H9 (cell line): Measurements from ENCODE around the gene GOLGA6L26. TPM values are rescaled to one million over a fixed set of nuclear protein-coding genes. Genes with fewer than 3 reads are reported as not detected.
"Not testable (repeated sequence)": the region's sequence is repeated elsewhere in the genome, so short reads cannot be mapped to it uniquely, and the experiment has no call there.

ENCODE experiments used
- DNase-seq: peaks from one replicate; pipeline ENCODE4 v3.0.0-alpha.2; 2017
- H2AFZ ChIP-seq: one replicate; pipeline ENCODE4 v1.6.1; 2013; ENCODE audit warnings: mild to moderate bottlenecking, low read length, control low read depth, moderate library complexity
- H2AK5ac ChIP-seq: 2 replicates; pipeline ENCODE4 v1.6.1; 2013; ENCODE audit warnings: low read length, control low read depth, mixed read lengths; ENCODE audit not compliant: insufficient read length
- H2BK120ac ChIP-seq: one replicate; pipeline ENCODE4 v1.6.1; 2013; ENCODE audit warnings: low read depth, mild to moderate bottlenecking, low read length, control low read depth, inconsistent platforms; ENCODE audit not compliant: poor library complexity, severe bottlenecking
- H2BK12ac ChIP-seq: 2 replicates; pipeline ENCODE4 v1.6.1; 2013; ENCODE audit warnings: low read length, control low read depth, mixed read lengths, low read depth; ENCODE audit not compliant: insufficient read length
- H2BK15ac ChIP-seq: 2 replicates; pipeline ENCODE4 v1.6.1; 2013; ENCODE audit warnings: low read depth, low read length, control low read depth
- H2BK20ac ChIP-seq: one replicate; pipeline ENCODE4 v1.6.1; 2013; ENCODE audit warnings: low read depth, mild to moderate bottlenecking, low read length, control low read depth, inconsistent platforms; ENCODE audit not compliant: poor library complexity, severe bottlenecking
- H2BK5ac ChIP-seq: 2 replicates; pipeline ENCODE4 v1.6.1; 2013; ENCODE audit warnings: low read length, control low read depth, mixed read lengths; ENCODE audit not compliant: insufficient read length
- H3K14ac ChIP-seq: 2 replicates; pipeline ENCODE4 v1.6.1; 2013; ENCODE audit warnings: low read length, control low read depth; ENCODE audit not compliant: insufficient read depth
- H3K18ac ChIP-seq: 2 replicates; pipeline ENCODE4 v1.6.1; 2013; ENCODE audit warnings: low read depth, mild to moderate bottlenecking, mixed read lengths, low read length, control low read depth; ENCODE audit not compliant: insufficient read length
- H3K23ac ChIP-seq: 2 replicates; pipeline ENCODE4 v1.6.1; 2013; ENCODE audit warnings: low read length, control low read depth, mixed read lengths, low read depth; ENCODE audit not compliant: insufficient read length
- H3K23me2 ChIP-seq: 2 replicates; pipeline ENCODE4 v1.6.1; 2013; ENCODE audit warnings: low read depth, mild to moderate bottlenecking, mixed read lengths, low read length, control low read depth; ENCODE audit not compliant: insufficient read length, poor library complexity, severe bottlenecking
- H3K27ac ChIP-seq: 2 replicates; pipeline ENCODE4 v1.5.1; 2013; ENCODE audit warnings: low read length, control low read depth, mixed read lengths, low read depth; ENCODE audit not compliant: insufficient read length
- H3K27me3 ChIP-seq: 2 replicates; pipeline ENCODE4 v1.6.1; 2013; ENCODE audit warnings: low read length, control low read depth, inconsistent platforms; ENCODE audit not compliant: insufficient read depth
- H3K4ac ChIP-seq: 2 replicates; pipeline ENCODE4 v1.6.1; 2013; ENCODE audit warnings: low read depth, mild to moderate bottlenecking, control low read depth, inconsistent platforms, low read length, moderate library complexity
- H3K4me1 ChIP-seq: 2 replicates; pipeline ENCODE4 v1.6.1; 2013; ENCODE audit warnings: low read length, control low read depth, inconsistent platforms; ENCODE audit not compliant: insufficient read depth
- H3K4me2 ChIP-seq: 2 replicates; pipeline ENCODE4 v1.6.1; 2013; ENCODE audit warnings: low read length, control low read depth, mixed read lengths; ENCODE audit not compliant: insufficient read length, insufficient read depth
- H3K56ac ChIP-seq: 2 replicates; pipeline ENCODE4 v1.6.1; 2013; ENCODE audit warnings: low read depth, mild to moderate bottlenecking, mixed read lengths, low read length, control low read depth; ENCODE audit not compliant: insufficient read length
- H3K79me1 ChIP-seq: 2 replicates; pipeline ENCODE4 v1.6.1; 2013; ENCODE audit warnings: low read depth, mild to moderate bottlenecking, moderate library complexity, low read length, control low read depth, inconsistent platforms; ENCODE audit not compliant: insufficient read depth, poor library complexity, severe bottlenecking
- H3K79me2 ChIP-seq: 2 replicates; pipeline ENCODE4 v1.6.1; 2013; ENCODE audit warnings: low read length, control low read depth, inconsistent platforms; ENCODE audit not compliant: insufficient read depth
- H3K9ac ChIP-seq: 2 replicates; pipeline ENCODE4 v1.6.1; 2013; ENCODE audit warnings: low read length, control low read depth, mixed read lengths; ENCODE audit not compliant: insufficient read length; ENCODE audit errors: extremely low read depth
- H3K9me3 ChIP-seq: one replicate; pipeline ENCODE4 v1.6.1; 2013; ENCODE audit warnings: low read depth, low read length, inconsistent platforms; ENCODE audit not compliant: control insufficient read depth
- H3T11ph ChIP-seq: one replicate; pipeline ENCODE4 v1.6.1; 2013; ENCODE audit warnings: mild to moderate bottlenecking, low read length, control low read depth, inconsistent platforms
- H4K20me1 ChIP-seq: one replicate; pipeline ENCODE4 v1.6.1; 2013; ENCODE audit not compliant: control insufficient read depth, insufficient read length, insufficient read depth
- H4K5ac ChIP-seq: 2 replicates; pipeline ENCODE4 v1.6.1; 2013; ENCODE audit warnings: low read depth, mild to moderate bottlenecking, mixed read lengths, low read length, control low read depth; ENCODE audit not compliant: insufficient read length
- H4K8ac ChIP-seq: replicated peaks from 2 replicates; pipeline ENCODE4 v1.6.1; 2013; ENCODE audit warnings: low read length, control low read depth, mixed read lengths, low read depth; ENCODE audit not compliant: insufficient read length
- H4K91ac ChIP-seq: 2 replicates; pipeline ENCODE4 v1.6.1; 2013; ENCODE audit warnings: low read depth, mild to moderate bottlenecking, moderate library complexity, mixed read lengths, low read length, control low read depth; ENCODE audit not compliant: insufficient read length
- H3K27ac Mint-ChIP-seq, 3 experiments: 2 replicates in 2 of 3; 3 replicates in 1 of 3; pipeline ENCODE4 v1.8.0; 2020 to 2021; ENCODE audit warnings: mixed read lengths in 3 of 3, mild to moderate bottlenecking in 1 of 3, moderate library complexity in 1 of 3
- H3K27me3 Mint-ChIP-seq: 2 replicates; pipeline ENCODE4 v1.8.0; 2021; ENCODE audit warnings: low read depth, mild to moderate bottlenecking, moderate library complexity, mixed read lengths
- H3K36me3 Mint-ChIP-seq, 3 experiments: 2 replicates in 2 of 3; 3 replicates in 1 of 3; pipeline ENCODE4 v1.8.0; 2020 to 2021; ENCODE audit warnings: low read depth in 3 of 3, mixed read lengths in 3 of 3; ENCODE audit not compliant: insufficient read depth in 1 of 3
- H3K4me1 Mint-ChIP-seq, 2 experiments: 2 replicates each; pipeline ENCODE4 v1.8.0; 2020; ENCODE audit warnings: mixed read lengths in 2 of 2
- H3K4me3 Mint-ChIP-seq, 2 experiments: 2 replicates in 1 of 2; 3 replicates in 1 of 2; pipeline ENCODE4 v1.8.0; 2020 to 2021; ENCODE audit warnings: mild to moderate bottlenecking in 2 of 2, mixed read lengths in 2 of 2, moderate library complexity in 1 of 2
- H3K9me3 Mint-ChIP-seq, 2 experiments: 2 replicates in 1 of 2; 3 replicates in 1 of 2; pipeline ENCODE4 v1.8.0; 2020; ENCODE audit warnings: mild to moderate bottlenecking in 2 of 2, mixed read lengths in 2 of 2, moderate library complexity in 1 of 2
- WGBS: extraction: QIAGEN DNeasy Blood & Tissue Kit; methylation state at CpG from one replicate; pipeline ENCODE4 v1.1.7; 2013; ENCODE audit warnings: missing lambda C conversion rate, low lambda C conversion rate, mixed read lengths; ENCODE audit not compliant: insufficient read length; ENCODE audit errors: extremely low coverage; 5-methylcytosine and 5-hydroxymethylcytosine counted together
- total RNA-seq: library from RNA; stranded (reverse); gene quantifications from 2 replicates; pipeline ENCODE4 v1.2.1, GENCODE V29; 2021
- TF ChIP-seq, protein P1 (sequence below): fragments of 200-600 bp; sonication (generic); conservative IDR thresholded peaks from 3 replicates; pipeline ENCODE4 v1.8.0; 2021; ENCODE audit warnings: antibody characterized with exemption, mild to moderate bottlenecking

GOLGA6L26 gene
- total RNA-seq, 1 experiment from 2014 or later = not detected

DNA sequence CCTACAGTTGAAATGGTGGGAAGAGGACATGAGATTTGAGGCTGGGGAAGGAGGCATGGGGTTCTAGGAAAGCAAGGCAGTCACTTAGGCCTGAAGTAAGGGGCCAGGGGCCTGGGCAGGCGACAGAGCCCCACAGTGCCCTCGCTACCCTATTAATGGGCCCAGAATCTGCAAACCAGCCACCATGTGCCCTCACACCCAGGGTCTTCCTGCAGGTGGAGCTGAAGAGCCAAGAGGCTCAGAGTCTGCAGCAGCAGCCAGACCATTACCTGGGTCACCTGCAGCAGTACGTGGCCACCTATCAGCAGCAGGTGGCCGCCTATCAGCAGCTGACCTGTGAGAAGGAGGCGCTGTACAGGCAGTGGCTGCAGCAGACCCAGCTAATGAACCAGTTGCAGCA lies 28.6 kb upstream of the GOLGA6L26 start:
- H2BK12ac ChIP-seq, H3K79me1 ChIP-seq, H4K5ac ChIP-seq, H3K4me3 Mint-ChIP-seq, H3K27ac ChIP-seq, H3K9me3 ChIP-seq, H2BK120ac ChIP-seq, H3T11ph ChIP-seq, H3K4me1 ChIP-seq, H4K20me1 ChIP-seq, H3K9me3 Mint-ChIP-seq, H3K36me3 Mint-ChIP-seq, H3K4me1 Mint-ChIP-seq, H3K27me3 Mint-ChIP-seq, H3K4me2 ChIP-seq, H4K91ac ChIP-seq, H3K79me2 ChIP-seq, H2BK5ac ChIP-seq, H3K18ac ChIP-seq, H3K9ac ChIP-seq, H3K27ac Mint-ChIP-seq, H3K27me3 ChIP-seq, H3K23ac ChIP-seq, H3K23me2 ChIP-seq, H3K14ac ChIP-seq, DNase-seq, H2AK5ac ChIP-seq, H3K4ac ChIP-seq, H2AFZ ChIP-seq, H4K8ac ChIP-seq, H2BK15ac ChIP-seq, H3K56ac ChIP-seq, H2BK20ac ChIP-seq: not testable (repeated sequence)
- no CpG with 5 or more reads among the region's 5 CpGs for WGBS
- TF ChIP-seq, protein P1, sequence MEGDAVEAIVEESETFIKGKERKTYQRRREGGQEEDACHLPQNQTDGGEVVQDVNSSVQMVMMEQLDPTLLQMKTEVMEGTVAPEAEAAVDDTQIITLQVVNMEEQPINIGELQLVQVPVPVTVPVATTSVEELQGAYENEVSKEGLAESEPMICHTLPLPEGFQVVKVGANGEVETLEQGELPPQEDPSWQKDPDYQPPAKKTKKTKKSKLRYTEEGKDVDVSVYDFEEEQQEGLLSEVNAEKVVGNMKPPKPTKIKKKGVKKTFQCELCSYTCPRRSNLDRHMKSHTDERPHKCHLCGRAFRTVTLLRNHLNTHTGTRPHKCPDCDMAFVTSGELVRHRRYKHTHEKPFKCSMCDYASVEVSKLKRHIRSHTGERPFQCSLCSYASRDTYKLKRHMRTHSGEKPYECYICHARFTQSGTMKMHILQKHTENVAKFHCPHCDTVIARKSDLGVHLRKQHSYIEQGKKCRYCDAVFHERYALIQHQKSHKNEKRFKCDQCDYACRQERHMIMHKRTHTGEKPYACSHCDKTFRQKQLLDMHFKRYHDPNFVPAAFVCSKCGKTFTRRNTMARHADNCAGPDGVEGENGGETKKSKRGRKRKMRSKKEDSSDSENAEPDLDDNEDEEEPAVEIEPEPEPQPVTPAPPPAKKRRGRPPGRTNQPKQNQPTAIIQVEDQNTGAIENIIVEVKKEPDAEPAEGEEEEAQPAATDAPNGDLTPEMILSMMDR = peak; percentile 30; the same call in 2 of the 3 replicates

DNA sequence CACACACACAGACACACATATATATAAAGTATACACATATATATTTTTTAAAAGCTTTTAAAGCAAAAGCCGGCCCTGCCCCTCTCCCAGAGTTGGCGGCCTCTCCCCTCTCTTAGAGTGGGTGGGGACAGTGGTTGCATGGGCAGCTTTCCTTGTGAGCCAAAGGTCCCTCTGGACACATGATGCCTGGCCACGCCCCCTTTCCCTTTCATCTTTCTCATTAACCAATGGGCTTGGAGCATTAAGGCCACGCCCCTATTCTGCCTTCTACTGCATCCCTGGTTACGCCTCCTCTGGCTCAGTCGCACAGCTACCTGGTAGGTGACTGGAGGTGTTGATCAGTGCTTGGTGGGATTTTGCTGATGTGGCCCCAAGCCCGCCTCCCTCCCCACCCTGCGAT lies 20.5 kb upstream of the GOLGA6L26 start, which contains the start of gene GOLGA8S:
Gene GOLGA8S, plus strand, starts transcription at position 301 of the 400 bp plus-strand sequence. Its CDS starts 62 bp downstream, at position 363.
- not testable (repeated sequence) for H3K23ac ChIP-seq, H3K36me3 Mint-ChIP-seq, H2BK20ac ChIP-seq, H3K4me1 Mint-ChIP-seq, H3K27me3 Mint-ChIP-seq, H3K23me2 ChIP-seq, H3K4me1 ChIP-seq, H2BK5ac ChIP-seq, H3K79me2 ChIP-seq, H3K4me3 Mint-ChIP-seq, H3K9me3 Mint-ChIP-seq, H4K5ac ChIP-seq, H2BK15ac ChIP-seq, H4K8ac ChIP-seq, H2AK5ac ChIP-seq, DNase-seq, H4K20me1 ChIP-seq, H3K4ac ChIP-seq, H3K9me3 ChIP-seq, H3K18ac ChIP-seq, H3K79me1 ChIP-seq, H3K9ac ChIP-seq, H3K56ac ChIP-seq, H3K14ac ChIP-seq, H2BK12ac ChIP-seq, H3K27ac Mint-ChIP-seq, H2BK120ac ChIP-seq, H3K27me3 ChIP-seq, H3K27ac ChIP-seq, H2AFZ ChIP-seq, H4K91ac ChIP-seq, H3K4me2 ChIP-seq, H3T11ph ChIP-seq
- no CpG with 5 or more reads among the region's 8 CpGs for WGBS
